ENCODE results near the gene LBHD2.

- no peak for TF ChIP-seq CTCF (IDR thresholded peaks at IDR 0.05)
- TF ChIP-seq FOXM1 (IDR thresholded peaks at IDR 0.05; ENCODE audit: low read depth): no peak
- no peak for TF ChIP-seq RFX5 (IDR thresholded peaks at IDR 0.05; ENCODE audit: low read length)
- no peak for TF ChIP-seq TEAD4 (IDR thresholded peaks at IDR 0.05; ENCODE audit: borderline replicate concordance, insufficient read depth)
Measured at GRCh38 chr14:103113774-103114173, 29.8 kb downstream of the LBHD2 start.
